GM12865 (cell line): ENCODE data around the gene PRICKLE2.

Source experiments
- DNase-seq: peaks from one replicate; pipeline ENCODE4 v3.0.0; 2010; ENCODE audit warnings: low read depth
- H3K4me3 ChIP-seq: 2 replicates; pipeline ENCODE4 v1.5.1; 2011; ENCODE audit warnings: mild to moderate bottlenecking, low read depth, low read length, control low read depth
- CTCF ChIP-seq: IDR thresholded peaks from 2 replicates; pipeline ENCODE4 v1.5.1; 2011; ENCODE audit warnings: low read length, control low read depth, low read depth, inconsistent platforms; ENCODE audit not compliant: insufficient read depth; ENCODE audit errors: missing control alignments

The PRICKLE2 gene

GRCh38 chr3:64215103-64215502, 10.2 kb downstream of the PRICKLE2 start:
- DNase-seq, result no peak
- H3K4me3 ChIP-seq, result no peak overlapping the region
- no peak for TF ChIP-seq CTCF

GRCh38 chr3:64214381-64215018, 10.8 kb downstream of the PRICKLE2 start:
- DNase-seq, result no peak
- TF ChIP-seq CTCF, result no peak
- no peak overlapping the region for H3K4me3 ChIP-seq

- no peak for TF ChIP-seq CTCF
- H3K4me3 ChIP-seq, result no peak overlapping the region
- no peak for DNase-seq
Observed at GRCh38 chr3:64213962-64214379, 11.3 kb downstream of the PRICKLE2 start.

- TF ChIP-seq CTCF, result no peak
- no peak for DNase-seq
- no peak overlapping the region for H3K4me3 ChIP-seq
Observed at GRCh38 chr3:64213224-64213878, 11.9 kb downstream of the PRICKLE2 start.

GRCh38 chr3:64209866-64210621, 15.2 kb downstream of the PRICKLE2 start:
- DNase-seq, result no peak
- H3K4me3 ChIP-seq, result no peak overlapping the region
- no peak for TF ChIP-seq CTCF

- DNase-seq, result no peak
- H3K4me3 ChIP-seq, result no peak overlapping the region
- no peak for TF ChIP-seq CTCF
Observed at GRCh38 chr3:64207289-64208080, 17.8 kb downstream of the PRICKLE2 start.
